ENCODE results near the gene PFKFB4.
"Not testable (repeated sequence)": the region's sequence is repeated elsewhere in the genome, so short reads cannot be mapped to it uniquely, and the experiment has no call there.

Gene PFKFB4

DNA sequence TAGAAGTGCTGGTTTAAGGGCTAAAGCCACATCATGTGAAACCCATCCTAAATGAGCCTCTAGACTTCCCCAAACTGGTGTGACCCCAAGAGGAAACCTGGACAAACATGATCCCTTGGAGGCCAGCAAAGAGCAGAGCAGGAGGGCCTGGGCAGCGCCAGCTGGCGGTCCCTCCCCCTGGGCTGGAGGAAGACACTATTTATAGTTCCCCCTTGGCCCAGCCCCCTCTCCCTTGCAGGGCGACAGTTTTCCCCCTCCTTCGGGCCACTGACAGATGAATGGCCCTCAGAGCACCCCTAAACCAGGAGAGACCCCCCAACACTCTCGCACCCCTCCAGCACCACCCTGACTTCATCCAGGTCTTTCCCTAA lies 4.0 kb upstream of the PFKFB4 start:
- no peak for DNase-seq (ENCODE audit: low read depth, low spot score)

- DNase-seq (ENCODE audit: low read depth, low spot score): no peak
These were observed 2.0 kb upstream of the PFKFB4 start for GRCh38 chr3:48558493-48559134.

DNA sequence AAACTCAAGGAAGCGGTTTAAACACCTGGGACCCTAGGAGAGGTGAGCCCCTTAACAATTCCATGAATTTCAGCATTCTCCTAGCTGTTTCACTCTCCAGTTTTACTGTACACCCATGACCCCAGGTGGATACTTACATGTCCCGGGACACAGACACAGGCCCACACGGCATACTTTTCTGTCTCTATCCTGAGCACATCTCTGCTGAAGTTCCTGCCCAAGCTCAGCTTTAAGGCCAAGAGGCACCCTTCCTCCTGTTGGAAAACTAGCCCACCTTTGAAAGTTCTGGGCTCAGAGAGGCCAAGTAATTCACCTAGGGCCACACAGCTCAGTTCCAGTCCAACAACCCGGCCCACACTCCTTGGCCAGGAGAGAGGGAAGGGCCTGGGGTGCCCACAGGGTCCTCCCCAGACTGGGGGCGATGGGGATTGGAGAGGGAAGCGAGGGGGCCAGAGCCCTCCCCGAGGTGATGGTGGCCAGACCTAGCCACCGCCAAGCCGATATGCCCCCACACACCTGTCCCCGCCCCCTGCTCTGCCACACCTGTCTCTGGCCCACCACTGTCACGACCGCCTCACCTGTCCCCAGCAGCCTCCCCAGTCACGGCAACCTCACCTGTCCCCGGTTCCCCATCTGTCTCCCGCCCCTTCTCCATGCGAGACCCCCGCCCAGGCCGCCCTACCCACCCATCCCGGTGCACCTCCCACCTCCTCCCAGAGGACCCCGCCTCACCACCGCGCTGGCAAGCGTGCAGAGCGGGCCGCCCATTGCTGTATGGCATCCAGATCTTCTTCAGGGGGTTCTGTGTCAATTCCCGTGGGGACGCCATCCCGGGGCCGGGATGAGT lies 431 bp downstream of the PFKFB4 start:
- no peak for DNase-seq (ENCODE audit: low read depth, low spot score)

- no peak for DNase-seq (ENCODE audit: low read depth, low spot score)
These were observed 1.2 kb downstream of the PFKFB4 start for GRCh38 chr3:48555231-48555948.

- DNase-seq (ENCODE audit: low read depth, low spot score): no peak
These were observed 2.4 kb downstream of the PFKFB4 start for GRCh38 chr3:48553886-48554845.

DNA sequence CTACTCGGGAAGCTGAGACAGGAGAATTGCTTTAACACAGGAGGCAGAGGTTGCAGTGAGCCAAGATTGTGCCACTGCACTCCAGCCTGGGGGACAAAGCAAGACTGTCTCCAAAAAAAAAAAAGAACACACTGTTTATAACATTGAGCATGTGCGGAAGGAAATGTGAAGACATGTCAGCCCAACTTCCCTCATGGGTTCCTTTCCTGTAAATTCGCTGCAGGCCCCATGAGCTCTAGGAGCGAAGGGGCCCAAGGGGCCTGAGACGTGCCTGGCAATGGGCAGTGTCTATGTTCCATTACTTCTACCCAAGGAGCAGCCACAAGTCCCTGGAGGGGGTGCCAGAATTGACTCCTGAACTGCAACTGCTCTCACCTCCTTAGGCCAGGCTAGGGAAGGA lies 3.2 kb downstream of the PFKFB4 start:
- no peak for DNase-seq (ENCODE audit: low read depth, low spot score)

DNA sequence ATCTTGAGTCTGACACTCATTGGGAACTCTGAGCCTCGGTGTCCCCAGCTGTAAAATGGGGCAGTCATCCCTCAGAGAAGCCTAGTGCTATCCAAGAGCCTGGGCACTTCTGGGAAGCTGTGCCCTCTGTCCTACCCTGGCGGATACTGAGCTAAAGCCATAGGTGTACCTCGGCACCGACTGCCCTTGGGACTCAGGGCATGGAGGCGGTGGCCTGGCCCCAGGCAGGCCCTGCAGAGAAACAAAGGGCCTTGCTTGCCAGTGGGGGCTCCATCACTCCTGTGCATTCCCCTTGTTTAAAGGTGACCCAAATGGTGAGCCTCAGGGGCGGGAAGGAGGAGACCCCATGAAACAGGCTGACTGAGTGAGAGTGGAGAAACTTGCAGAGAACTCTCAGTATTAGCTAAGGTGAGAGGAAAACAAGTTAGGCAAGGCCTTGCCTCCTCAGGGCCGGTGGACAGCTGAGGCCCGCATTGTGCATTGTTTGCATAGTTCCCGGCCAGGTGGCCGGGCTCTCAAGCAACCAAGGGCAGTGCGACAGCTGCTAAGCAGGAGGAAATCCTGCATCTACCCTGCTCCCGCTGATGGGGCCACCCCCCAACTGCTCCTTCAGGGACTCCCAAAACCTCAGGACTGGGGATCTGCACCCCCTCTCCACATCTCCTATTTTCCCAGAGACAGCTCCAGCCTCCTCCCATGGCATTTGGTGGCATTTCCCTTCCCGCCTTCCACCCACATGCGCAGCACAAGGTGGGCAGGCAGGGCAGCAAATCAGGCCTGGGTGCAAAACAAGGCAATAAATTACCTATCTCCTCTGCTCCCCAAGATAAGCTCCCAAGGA lies 4.3 kb downstream of the PFKFB4 start:
- DNase-seq (ENCODE audit: low read depth, low spot score): no peak

DNA sequence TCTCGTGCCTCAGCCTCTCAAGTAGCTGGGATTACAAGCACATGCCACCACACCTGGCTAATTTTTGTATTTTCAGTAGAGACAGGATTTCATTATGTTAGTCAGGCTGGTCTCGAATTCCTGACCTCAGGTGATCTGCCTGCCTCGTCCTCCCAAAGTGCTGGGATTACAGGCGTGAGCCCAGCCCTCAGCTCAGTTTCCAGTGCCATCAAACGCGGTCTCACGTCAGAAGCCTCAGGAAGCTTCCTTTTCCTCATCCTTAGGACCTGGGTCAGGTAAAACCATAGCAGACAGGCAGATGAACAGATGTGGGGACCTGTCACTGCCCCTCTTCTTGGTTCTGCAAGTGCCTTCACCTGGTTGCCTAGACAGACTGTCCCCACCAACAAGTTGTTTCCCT lies 5.0 kb downstream of the PFKFB4 start:
- DNase-seq (ENCODE audit: low read depth, low spot score): not testable (repeated sequence)

GRCh38 chr3:48548729-48549705 lies 7.6 kb downstream of the PFKFB4 start:
- no peak for DNase-seq (ENCODE audit: low read depth, low spot score)

- no peak for DNase-seq (ENCODE audit: low read depth, low spot score)
These were observed 8.5 kb downstream of the PFKFB4 start for GRCh38 chr3:48548126-48548525.

DNA sequence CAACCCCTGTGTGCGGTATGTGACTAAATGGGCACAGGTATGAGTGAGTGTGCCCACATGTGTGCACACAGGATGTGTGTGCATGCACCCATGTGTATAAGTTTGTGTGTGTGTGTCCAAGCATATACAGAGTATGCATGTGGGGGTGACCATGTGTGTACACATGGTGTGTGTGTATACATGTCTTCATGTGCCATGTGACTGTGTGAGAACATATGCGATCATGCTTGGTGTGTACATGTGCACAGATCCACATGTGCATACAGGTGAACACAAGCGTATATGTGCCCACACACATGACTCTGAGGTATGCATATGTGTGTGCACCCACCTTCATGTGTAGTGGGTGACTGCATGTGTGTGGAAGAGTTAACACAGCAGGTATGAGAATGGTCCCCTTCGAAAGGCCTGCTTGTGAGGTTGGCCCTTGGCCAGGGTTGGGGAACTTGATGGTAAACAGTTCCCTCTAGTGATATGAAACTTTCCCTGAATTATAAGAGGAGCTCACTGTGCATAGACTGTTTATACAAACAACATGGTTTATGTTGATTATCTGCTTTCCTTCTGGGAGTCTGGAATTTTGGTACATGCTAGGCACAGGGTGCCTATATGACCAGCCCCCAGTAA lies 10.3 kb downstream of the PFKFB4 start:
- DNase-seq (ENCODE audit: low read depth, low spot score): no peak

DNA sequence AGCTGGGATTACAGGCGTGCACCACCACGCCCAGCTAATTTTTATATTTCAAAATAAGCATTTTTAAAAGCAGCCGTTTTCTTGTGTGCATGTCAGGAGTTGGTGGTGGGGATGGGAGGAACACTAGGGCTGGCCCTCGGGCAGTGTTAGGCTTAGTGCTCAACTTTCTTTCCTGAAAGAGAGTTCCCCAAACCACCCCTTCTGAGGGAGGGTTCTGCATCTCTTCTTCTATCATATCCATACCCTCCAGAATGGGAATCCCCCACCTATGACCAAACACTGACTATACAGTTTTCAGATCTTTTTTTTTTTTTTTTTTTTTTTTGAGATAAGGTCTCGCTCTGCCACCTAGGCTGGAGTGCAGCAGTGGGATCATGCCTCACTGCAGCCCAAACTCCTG lies 12.5 kb downstream of the PFKFB4 start:
- DNase-seq (ENCODE audit: low read depth, low spot score): no peak

DNA sequence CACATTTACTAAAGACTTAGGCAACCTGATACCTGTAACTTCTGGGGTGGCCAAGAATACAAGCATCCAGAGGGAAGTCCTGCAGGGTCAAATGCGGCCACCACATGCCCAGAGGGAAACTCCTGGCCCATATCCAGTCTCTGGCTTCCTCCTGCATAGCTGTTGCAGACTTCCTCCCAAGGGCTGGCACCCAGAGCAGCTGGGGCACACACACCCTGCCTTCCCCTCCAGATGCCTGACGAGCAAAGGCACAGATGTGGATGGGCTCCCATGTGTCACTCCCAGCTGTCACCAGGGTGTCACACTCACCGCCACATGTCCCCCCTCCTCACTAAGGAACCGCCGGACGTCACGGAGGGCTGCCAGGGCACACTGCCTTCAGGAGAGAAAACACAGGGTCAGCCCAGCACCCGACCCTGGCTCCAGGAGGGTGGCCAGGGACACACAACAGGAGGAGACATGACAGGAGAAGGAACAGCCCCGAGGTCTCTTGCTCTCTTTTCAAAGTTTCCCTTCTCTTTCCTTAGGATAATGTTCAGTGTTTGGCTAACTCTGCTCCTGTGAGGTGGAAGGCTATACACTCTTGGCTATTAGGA lies 13.2 kb downstream of the PFKFB4 start:
- DNase-seq (ENCODE audit: low read depth, low spot score): no peak

GRCh38 chr3:48538451-48538850 lies 18.2 kb downstream of the PFKFB4 start:
- no peak for DNase-seq (ENCODE audit: low read depth, low spot score)

GRCh38 chr3:48536785-48537184 lies 19.8 kb downstream of the PFKFB4 start:
- DNase-seq (ENCODE audit: low read depth, low spot score): no peak

GRCh38 chr3:48536116-48536515 lies 20.5 kb downstream of the PFKFB4 start:
- DNase-seq (ENCODE audit: low read depth, low spot score): no peak

GRCh38 chr3:48535578-48535977 lies 21.0 kb downstream of the PFKFB4 start:
- no peak for DNase-seq (ENCODE audit: low read depth, low spot score)

GRCh38 chr3:48532977-48533337 lies 23.6 kb downstream of the PFKFB4 start:
- DNase-seq (ENCODE audit: low read depth, low spot score): no peak
